Mesendoderm (in vitro differentiated cells): ENCODE results near the gene ZNF654.

Experiments
- DNase-seq: peaks from one replicate; pipeline ENCODE4 v3.0.0; 2013
- H2AK5ac ChIP-seq: 2 replicates; pipeline ENCODE4 v1.6.1; 2013; ENCODE audit warnings: low read length, inconsistent platforms
- H2BK120ac ChIP-seq: 2 replicates; pipeline ENCODE4 v1.6.1; 2013; ENCODE audit warnings: low read depth, mild to moderate bottlenecking, low read length, moderate library complexity, mixed read lengths
- H2BK15ac ChIP-seq: replicated peaks from 2 replicates; pipeline ENCODE4 v1.6.1; 2013; ENCODE audit warnings: low read depth, mild to moderate bottlenecking, moderate library complexity
- H2BK5ac ChIP-seq: 2 replicates; pipeline ENCODE4 v1.6.1; 2013; ENCODE audit warnings: low read length, inconsistent platforms
- H3K18ac ChIP-seq: 2 replicates; pipeline ENCODE4 v1.6.1; 2013; ENCODE audit warnings: mild to moderate bottlenecking, low read length, mixed read lengths
- H3K23ac ChIP-seq: one replicate; pipeline ENCODE4 v1.6.1; 2013; ENCODE audit warnings: low read length
- H3K27ac ChIP-seq: 2 replicates; pipeline ENCODE4 v1.5.1; 2013; ENCODE audit warnings: low read depth, mild to moderate bottlenecking, inconsistent platforms, low read length, moderate library complexity
- H3K27me3 ChIP-seq: 2 replicates; pipeline ENCODE4 v1.6.1; 2013; ENCODE audit warnings: low read length, control low read depth, mild to moderate bottlenecking, inconsistent platforms; ENCODE audit not compliant: insufficient read depth, poor library complexity
- H3K36me3 ChIP-seq: 2 replicates; pipeline ENCODE4 v1.6.1; 2013; ENCODE audit warnings: low read length, inconsistent platforms; ENCODE audit not compliant: control insufficient read depth, insufficient read depth
- H3K4ac ChIP-seq: one replicate; pipeline ENCODE4 v1.6.1; 2013; ENCODE audit warnings: low read depth, mild to moderate bottlenecking, low read length, moderate library complexity
- H3K4me1 ChIP-seq: 2 replicates; pipeline ENCODE4 v1.6.1; 2013; ENCODE audit warnings: low read depth, low read length, inconsistent platforms; ENCODE audit not compliant: control insufficient read depth
- H3K4me2 ChIP-seq: 2 replicates; pipeline ENCODE4 v1.6.1; 2013; ENCODE audit warnings: low read length
- H3K4me3 ChIP-seq: 2 replicates; pipeline ENCODE4 v1.5.1; 2013; ENCODE audit warnings: mild to moderate bottlenecking, low read length
- H3K56ac ChIP-seq: one replicate; pipeline ENCODE4 v1.6.1; 2013; ENCODE audit warnings: low read length
- H3K79me1 ChIP-seq: 2 replicates; pipeline ENCODE4 v1.6.1; 2013; ENCODE audit warnings: low read length, inconsistent platforms
- H3K79me2 ChIP-seq: 2 replicates; pipeline ENCODE4 v1.6.1; 2013; ENCODE audit warnings: mild to moderate bottlenecking, low read length; ENCODE audit not compliant: control insufficient read depth, insufficient read depth
- H3K9ac ChIP-seq: 2 replicates; pipeline ENCODE4 v1.6.1; 2013; ENCODE audit warnings: low read length, inconsistent platforms
- H4K5ac ChIP-seq: one replicate; pipeline ENCODE4 v1.6.1; 2013; ENCODE audit warnings: low read length
- H4K8ac ChIP-seq: one replicate; pipeline ENCODE4 v1.6.1; 2013; ENCODE audit warnings: low read depth, mild to moderate bottlenecking, control low read depth, low read length, moderate library complexity
- WGBS: extraction: QIAGEN DNeasy Blood & Tissue Kit; methylation state at CpG from one replicate; pipeline ENCODE4 v1.1.7; 2013; ENCODE audit warnings: low lambda C conversion rate, missing lambda C conversion rate; ENCODE audit not compliant: insufficient coverage; ENCODE audit errors: extremely low coverage; 5-methylcytosine and 5-hydroxymethylcytosine counted together

Gene ZNF654

GRCh38 chr3:88189361-88189810 lies 130.3 kb downstream of the ZNF654 start:
- Histone ChIP-seq H3K4me1 (no peaks in the 10 kb centered on the region), H2BK120ac (no peak overlapping the region), H2BK15ac (no peak overlapping the region), H4K8ac (no peak overlapping the region), H3K36me3 (no peaks in the 10 kb centered on the region), H3K18ac (no peak overlapping the region), H3K4me2 (no peak overlapping the region), H3K9ac (no peak overlapping the region), H3K79me2 (no peaks in the 10 kb centered on the region), H4K5ac (no peak overlapping the region), H2BK5ac (no peak overlapping the region), H3K56ac (no peak overlapping the region), H3K4me3 (no peak overlapping the region), H3K23ac (no peak overlapping the region), H3K4ac (no peak overlapping the region), H3K27me3 (no peaks in the 10 kb centered on the region), H3K27ac (no peak overlapping the region), H2AK5ac (no peak overlapping the region), H3K79me1 (no peaks in the 10 kb centered on the region)
- no CpG with 5 or more reads among the region's 11 CpGs for WGBS
- DNase-seq: no peak

- Histone ChIP-seq H3K4me3 (no peak overlapping the region), H2AK5ac (no peak overlapping the region), H3K79me2 (no peaks in the 10 kb centered on the region), H3K4ac (no peak overlapping the region), H2BK15ac (no peak overlapping the region), H3K27me3 (no peaks in the 10 kb centered on the region), H4K8ac (no peak overlapping the region), H3K4me1 (no peaks in the 10 kb centered on the region), H3K9ac (no peak overlapping the region), H3K27ac (no peak overlapping the region), H3K23ac (no peak overlapping the region), H3K56ac (no peak overlapping the region), H2BK5ac (no peak overlapping the region), H3K36me3 (no peaks in the 10 kb centered on the region), H4K5ac (no peak overlapping the region), H3K79me1 (no peaks in the 10 kb centered on the region), H3K18ac (no peak overlapping the region), H2BK120ac (no peak overlapping the region), H3K4me2 (no peak overlapping the region)
- WGBS: no CpG with 5 or more reads among the region's 4 CpGs
- DNase-seq: no peak
These were observed 132.9 kb downstream of the ZNF654 start for GRCh38 chr3:88191872-88192409.

GRCh38 chr3:88192631-88193030 lies 133.6 kb downstream of the ZNF654 start:
- Histone ChIP-seq H4K8ac (no peak overlapping the region), H3K36me3 (no peaks in the 10 kb centered on the region), H3K79me2 (no peaks in the 10 kb centered on the region), H2BK15ac (no peak overlapping the region), H3K27me3 (no peaks in the 10 kb centered on the region), H2AK5ac (no peak overlapping the region), H3K9ac (no peak overlapping the region), H3K4me1 (no peaks in the 10 kb centered on the region), H2BK5ac (no peak overlapping the region), H3K27ac (no peak overlapping the region), H3K23ac (no peak overlapping the region), H3K4ac (no peak overlapping the region), H3K4me3 (no peak overlapping the region), H4K5ac (no peak overlapping the region), H3K56ac (no peak overlapping the region), H3K79me1 (no peaks in the 10 kb centered on the region), H3K18ac (no peak overlapping the region), H2BK120ac (no peak overlapping the region), H3K4me2 (no peak overlapping the region)
- no CpG with 5 or more reads among the region's 3 CpGs for WGBS
- DNase-seq: no peak
